ENCODE data around the gene FAM131A. TPM values are rescaled to one million over a fixed set of nuclear protein-coding genes. Genes with fewer than 3 reads are reported as not detected.

The FAM131A gene
- total RNA-seq, 1 donor from 2014 or later, result 51.4 TPM

DNA sequence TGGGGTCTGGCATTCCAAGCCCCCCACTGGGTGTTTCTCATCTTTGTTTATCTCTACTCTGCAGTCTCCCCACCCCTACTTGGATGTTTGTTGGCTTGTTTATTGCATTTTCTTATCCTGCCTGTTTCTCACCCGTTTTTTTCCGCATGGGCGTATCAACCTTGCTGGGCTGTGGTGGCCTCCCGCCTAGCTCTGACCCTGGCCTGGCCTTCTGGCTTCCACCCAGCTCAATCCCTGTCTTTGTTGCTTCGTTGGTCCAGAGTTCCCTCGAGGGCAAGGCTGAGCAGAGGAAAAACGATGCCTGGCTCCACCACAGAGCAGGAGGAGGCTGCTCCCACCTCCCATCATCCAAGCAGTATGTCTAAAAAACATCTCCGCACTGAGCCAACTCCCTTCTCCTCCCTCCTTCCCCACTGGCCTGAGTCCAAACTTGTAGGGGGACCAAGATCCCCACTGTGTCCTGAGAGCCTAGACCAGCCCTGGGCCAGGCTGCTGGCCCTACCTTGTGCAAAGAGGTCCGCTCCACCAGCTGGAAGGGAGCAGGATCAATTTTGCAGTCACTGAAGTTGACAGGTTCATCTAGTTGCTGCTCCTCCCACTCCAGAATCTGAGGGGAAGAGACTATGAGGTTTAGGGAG, 14.2 kb downstream of the FAM131A start:
- TF ChIP-seq, protein P1, sequence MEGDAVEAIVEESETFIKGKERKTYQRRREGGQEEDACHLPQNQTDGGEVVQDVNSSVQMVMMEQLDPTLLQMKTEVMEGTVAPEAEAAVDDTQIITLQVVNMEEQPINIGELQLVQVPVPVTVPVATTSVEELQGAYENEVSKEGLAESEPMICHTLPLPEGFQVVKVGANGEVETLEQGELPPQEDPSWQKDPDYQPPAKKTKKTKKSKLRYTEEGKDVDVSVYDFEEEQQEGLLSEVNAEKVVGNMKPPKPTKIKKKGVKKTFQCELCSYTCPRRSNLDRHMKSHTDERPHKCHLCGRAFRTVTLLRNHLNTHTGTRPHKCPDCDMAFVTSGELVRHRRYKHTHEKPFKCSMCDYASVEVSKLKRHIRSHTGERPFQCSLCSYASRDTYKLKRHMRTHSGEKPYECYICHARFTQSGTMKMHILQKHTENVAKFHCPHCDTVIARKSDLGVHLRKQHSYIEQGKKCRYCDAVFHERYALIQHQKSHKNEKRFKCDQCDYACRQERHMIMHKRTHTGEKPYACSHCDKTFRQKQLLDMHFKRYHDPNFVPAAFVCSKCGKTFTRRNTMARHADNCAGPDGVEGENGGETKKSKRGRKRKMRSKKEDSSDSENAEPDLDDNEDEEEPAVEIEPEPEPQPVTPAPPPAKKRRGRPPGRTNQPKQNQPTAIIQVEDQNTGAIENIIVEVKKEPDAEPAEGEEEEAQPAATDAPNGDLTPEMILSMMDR (IDR thresholded peaks at IDR 0.05; ENCODE audit: partially characterized antibody, unreplicated experiment), result no peak
- Mint-ChIP-seq H3K4me3 (ENCODE audit: unreplicated experiment) (peak overlapping the region; percentile 61), H3K4me1 (ENCODE audit: low read depth, unreplicated experiment) (peaks cover 10% of the 10 kb centered on the region), H3K27ac (ENCODE audit: unreplicated experiment) (peak overlapping the region; percentile 90), H3K27me3 (ENCODE audit: unreplicated experiment) (peaks cover 10% of the 10 kb centered on the region), H3K36me3 (ENCODE audit: unreplicated experiment) (no peaks in the 10 kb centered on the region), H3K9me3 (ENCODE audit: unreplicated experiment) (peaks cover 7% of the 10 kb centered on the region)
- no peak for DNase-seq

DNA sequence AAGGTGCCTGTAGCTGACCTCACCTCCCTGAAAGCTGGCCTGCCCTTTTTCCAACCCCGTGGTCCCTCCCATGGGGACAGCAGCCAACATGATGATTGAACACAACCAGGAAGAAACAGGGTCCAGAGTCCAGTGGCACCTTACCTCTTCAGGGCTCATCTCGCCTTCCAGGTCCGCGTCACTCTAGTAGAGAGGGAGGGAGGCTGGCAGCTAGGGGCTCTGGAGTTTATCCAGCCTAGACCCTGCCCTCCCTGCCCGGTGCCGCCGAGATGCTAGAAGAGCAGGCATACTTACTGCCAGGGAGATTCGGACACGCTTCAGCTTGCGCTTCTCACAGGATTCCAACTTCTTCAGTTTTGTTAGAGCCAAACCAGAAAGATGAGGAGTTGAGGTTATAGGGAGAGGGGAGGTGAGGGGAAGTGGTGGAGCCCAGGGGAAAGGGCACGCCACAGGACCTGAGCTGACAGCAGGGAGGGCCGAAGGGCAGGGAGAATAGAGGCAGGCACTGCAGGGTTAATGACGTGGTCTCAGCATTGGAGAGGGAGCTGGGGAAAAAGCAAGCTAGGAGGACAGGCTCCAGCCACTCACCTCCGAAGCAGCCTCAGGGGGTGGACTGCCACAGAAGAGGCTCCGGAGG, 14.9 kb downstream of the FAM131A start:
- Mint-ChIP-seq H3K4me1 (ENCODE audit: low read depth, unreplicated experiment) (peaks cover 8% of the 10 kb centered on the region), H3K9me3 (ENCODE audit: unreplicated experiment) (peaks cover 6% of the 10 kb centered on the region), H3K27me3 (ENCODE audit: unreplicated experiment) (peaks cover 7% of the 10 kb centered on the region), H3K27ac (ENCODE audit: unreplicated experiment) (no peak overlapping the region), H3K36me3 (ENCODE audit: unreplicated experiment) (no peaks in the 10 kb centered on the region), H3K4me3 (ENCODE audit: unreplicated experiment) (no peak overlapping the region)
- DNase-seq, result no peak
- TF ChIP-seq, protein P1 (IDR thresholded peaks at IDR 0.05; ENCODE audit: partially characterized antibody, unreplicated experiment), result no peak

DNA sequence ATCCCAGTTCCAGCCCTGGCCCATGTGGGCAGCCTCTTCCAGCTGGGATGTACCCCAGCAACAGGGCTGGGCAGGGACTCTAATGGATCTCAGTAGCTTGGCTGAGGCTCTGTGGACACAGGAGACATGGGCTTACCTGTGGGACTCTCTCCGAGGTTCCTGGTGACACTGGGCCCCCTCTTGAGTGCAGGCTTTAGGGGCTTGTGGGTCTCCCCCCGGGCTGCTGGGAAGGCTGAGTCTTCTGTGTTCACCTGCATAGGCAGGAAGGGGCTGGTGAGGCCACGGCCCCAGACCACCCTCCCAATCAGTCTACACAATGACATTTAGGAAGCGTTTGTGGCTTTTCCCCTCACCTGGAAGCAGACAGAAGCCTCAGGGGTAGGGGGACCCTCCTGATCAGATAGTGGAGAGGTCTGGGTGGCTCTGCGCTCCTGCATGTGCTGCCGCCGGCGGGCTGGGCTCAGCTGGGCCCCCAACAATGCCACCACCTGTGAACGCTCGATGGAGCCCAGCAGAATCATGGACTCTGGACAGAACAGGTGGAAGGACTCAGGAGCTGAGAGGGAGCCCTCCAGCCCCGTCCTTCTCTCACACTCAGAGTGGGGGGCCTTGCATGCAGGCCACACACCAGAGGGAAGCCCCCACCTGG, 15.6 kb downstream of the FAM131A start:
- TF ChIP-seq, protein P1 (IDR thresholded peaks at IDR 0.05; ENCODE audit: partially characterized antibody, unreplicated experiment), result no peak
- Mint-ChIP-seq H3K4me1 (ENCODE audit: low read depth, unreplicated experiment) (peaks cover 8% of the 10 kb centered on the region), H3K36me3 (ENCODE audit: unreplicated experiment) (no peaks in the 10 kb centered on the region)

GRCh38 chr3:184353546-184353941, 16.1 kb downstream of the FAM131A start:
- peaks cover 6% of the 10 kb centered on the region for H3K9me3 Mint-ChIP-seq (ENCODE audit: unreplicated experiment)

More for the DNA sequence above, 15.6 kb downstream of the FAM131A start:
- H3K27ac Mint-ChIP-seq (ENCODE audit: unreplicated experiment), result no peak overlapping the region
- peaks cover 6% of the 10 kb centered on the region for H3K9me3 Mint-ChIP-seq (ENCODE audit: unreplicated experiment)
- DNase-seq, result no peak
- peaks cover 8% of the 10 kb centered on the region for H3K27me3 Mint-ChIP-seq (ENCODE audit: unreplicated experiment)
- H3K4me3 Mint-ChIP-seq (ENCODE audit: unreplicated experiment), result no peak overlapping the region

More at GRCh38 chr3:184353546-184353941, 16.1 kb downstream of the FAM131A start:
- DNase-seq, result no peak
- no peaks in the 10 kb centered on the region for H3K36me3 Mint-ChIP-seq (ENCODE audit: unreplicated experiment)
- no peak overlapping the region for H3K27ac Mint-ChIP-seq (ENCODE audit: unreplicated experiment)
- no peak overlapping the region for H3K4me3 Mint-ChIP-seq (ENCODE audit: unreplicated experiment)
- H3K4me1 Mint-ChIP-seq (ENCODE audit: low read depth, unreplicated experiment), result peaks cover 8% of the 10 kb centered on the region
- peaks cover 11% of the 10 kb centered on the region for H3K27me3 Mint-ChIP-seq (ENCODE audit: unreplicated experiment)
- TF ChIP-seq, protein P1 (IDR thresholded peaks at IDR 0.05; ENCODE audit: partially characterized antibody, unreplicated experiment), result no peak

All from glutamatergic neuron (in vitro differentiated cells).